GM21515 (cell line): ENCODE measurements around the gene ARMH4.

Experiments
- ATAC-seq: cut with Tn5 transposase; IDR thresholded peaks from one replicate; pipeline ENCODE4 v1.9.1; 2021; ENCODE audit not compliant: unreplicated experiment

Gene ARMH4

GRCh38 chr14:58106446-58106845, 45.6 kb downstream of the ARMH4 start:
- ATAC-seq: no peak

DNA sequence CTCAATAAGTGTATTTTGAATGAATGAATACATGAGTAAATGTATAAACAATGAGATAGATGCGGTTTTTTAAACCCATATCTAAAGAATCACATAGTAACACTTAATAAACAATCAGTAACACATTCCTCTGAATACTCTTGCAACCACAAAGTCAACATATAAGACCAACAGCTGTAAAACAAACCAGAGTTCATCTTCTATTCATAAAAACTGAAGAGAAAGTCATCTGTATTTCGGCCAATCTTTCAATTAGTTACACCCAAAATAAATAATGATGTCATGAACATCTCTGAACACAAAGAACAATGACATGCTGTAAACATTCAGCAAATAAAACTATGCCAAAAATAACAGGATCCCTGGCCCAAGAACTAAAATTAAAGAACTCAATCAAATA, 47.2 kb downstream of the ARMH4 start:
- no peak for ATAC-seq

DNA sequence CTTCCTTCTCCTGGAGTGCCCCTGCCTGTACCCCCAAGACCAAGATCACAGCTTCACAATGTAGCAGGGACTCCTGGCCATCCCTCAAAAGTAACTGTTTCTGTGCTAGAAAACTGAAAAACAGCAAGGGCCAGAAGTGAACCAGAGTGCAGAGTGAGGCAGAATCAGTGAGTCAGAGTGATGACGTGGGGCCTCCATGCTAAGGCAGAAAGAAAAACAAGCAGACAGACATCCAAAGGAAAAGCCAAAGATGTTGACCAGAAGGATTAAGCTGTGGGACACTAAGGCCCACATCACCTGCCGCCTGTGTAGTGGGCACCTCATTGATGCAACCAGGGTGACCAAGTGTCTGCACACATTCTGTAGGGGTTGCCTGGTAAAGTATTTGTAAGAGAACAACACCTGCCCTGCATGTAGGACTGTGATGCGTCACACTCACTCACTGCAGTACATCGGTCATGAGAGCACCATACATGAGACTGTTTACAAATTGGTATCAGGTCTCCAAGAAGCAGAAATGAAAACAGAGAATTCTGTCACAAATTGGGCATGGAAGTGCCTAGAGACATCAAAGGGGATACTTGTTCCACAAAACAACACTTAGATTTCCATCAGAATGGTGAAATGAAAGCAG, 51.2 kb downstream of the ARMH4 start:
- no peak for ATAC-seq

DNA sequence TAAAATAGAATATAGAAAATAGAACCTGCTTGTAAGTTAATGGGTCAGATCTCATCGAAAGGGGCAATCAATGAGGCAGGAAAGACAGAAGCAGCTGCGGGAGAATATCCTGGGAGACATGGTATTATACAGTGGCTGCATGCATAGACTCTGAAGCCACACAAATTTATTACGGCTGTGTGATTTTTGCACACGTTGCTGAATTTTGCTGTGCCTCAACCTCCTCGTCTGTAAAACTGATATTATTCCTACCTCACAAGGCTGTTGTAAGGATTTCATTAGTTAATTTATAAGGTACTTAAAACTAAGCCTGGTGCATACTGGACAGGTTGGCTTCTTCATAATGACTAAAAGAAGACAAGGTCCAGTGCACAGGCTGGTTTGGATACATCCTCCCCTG, 52.3 kb downstream of the ARMH4 start:
- ATAC-seq: no peak

- no peak for ATAC-seq
Measured at GRCh38 chr14:58098507-58098906, 53.5 kb downstream of the ARMH4 start.

- no peak for ATAC-seq
Measured at GRCh38 chr14:58096731-58097130, 55.3 kb downstream of the ARMH4 start.

- no peak for ATAC-seq
Measured at GRCh38 chr14:58091883-58092630, 60.0 kb downstream of the ARMH4 start.

DNA sequence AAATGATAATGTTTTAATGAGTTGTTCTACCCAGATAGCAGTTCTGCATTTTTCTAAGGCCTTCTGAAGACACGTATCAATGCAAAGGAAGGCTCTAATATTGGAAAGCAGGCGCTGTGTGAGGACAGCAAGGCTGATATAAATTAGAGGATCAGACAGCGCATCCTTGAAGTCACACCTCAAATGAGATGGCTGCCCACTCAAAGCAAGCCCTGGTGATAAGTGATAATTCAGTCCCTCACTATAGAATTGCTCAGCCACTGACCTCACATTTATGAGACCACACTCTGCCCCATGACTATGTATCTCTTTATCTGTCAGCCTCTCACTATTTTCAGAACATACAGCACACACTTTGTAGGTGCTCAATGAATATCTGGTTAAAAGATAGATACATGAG, 62.4 kb downstream of the ARMH4 start:
- ATAC-seq: no peak

- no peak for ATAC-seq
Measured at GRCh38 chr14:58088961-58089360, 63.1 kb downstream of the ARMH4 start.

- no peak for ATAC-seq
Measured at GRCh38 chr14:58085877-58086276, 66.1 kb downstream of the ARMH4 start.

DNA sequence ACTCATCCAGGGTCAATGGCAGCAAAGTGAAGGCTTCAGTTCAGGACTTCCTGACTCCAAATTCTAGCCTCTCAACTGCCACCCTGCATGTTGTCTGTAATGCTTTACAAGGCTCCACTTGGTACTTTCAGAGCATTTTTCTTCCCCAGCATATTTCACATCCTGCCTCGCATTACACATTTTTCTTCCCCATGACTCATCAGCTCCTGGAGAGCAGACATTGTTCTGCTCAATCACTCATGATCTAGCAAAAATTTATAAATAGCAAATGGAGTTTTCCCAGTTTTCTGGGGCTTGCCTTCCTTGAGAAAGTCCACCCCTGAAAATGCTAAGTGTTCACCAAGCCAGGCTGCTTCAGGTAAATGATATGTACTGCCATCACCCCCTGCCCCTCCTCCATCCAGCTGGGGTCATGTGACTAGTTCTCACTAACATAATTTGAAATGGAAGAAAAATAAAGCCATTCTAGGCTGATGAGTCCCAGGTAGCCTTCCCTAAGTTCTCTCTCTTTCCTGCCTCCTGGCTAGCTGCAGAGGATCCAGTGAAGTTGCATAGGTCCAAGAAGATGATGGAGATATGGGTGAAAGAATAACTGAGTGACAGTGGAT, 69.4 kb downstream of the ARMH4 start:
- no peak for ATAC-seq

DNA sequence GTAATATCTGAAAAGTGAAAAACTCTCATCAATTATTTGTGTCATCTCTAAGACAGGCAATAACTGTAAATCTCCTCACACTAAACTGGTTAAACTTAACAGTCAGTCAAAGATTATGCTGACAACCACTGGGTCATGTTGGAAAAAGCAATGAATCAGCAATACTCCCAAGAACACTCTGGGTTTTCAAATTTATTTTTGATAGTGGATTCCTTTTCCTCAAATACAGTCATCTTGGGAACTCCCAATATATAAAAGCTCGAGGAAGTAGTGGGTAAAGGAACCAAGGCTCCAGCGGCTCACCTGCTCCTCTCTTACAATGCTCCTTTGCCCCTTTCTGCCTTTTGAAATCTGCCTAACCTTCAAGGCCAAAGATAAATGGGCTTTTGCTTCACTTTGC, 70.0 kb downstream of the ARMH4 start:
- no peak for ATAC-seq

DNA sequence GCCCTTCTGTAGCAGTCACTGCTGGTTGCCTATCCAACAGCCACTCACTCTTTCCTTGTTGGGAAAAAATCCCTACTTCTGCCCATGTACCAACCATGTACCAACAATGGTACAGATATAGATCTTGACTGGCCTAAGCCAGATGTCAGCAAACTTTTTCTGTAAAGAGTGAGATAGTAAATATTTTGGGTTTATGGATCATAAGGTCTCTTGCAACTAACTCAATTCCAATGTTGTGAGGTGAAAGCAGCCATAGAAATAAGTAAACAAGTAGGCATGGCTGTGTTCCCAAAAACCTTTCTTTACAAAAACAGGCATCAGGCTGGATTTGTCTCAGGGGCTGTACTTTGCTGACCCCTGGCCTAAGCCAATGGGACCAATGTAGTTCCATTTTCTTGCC, 73.5 kb downstream of the ARMH4 start:
- ATAC-seq: no peak

DNA sequence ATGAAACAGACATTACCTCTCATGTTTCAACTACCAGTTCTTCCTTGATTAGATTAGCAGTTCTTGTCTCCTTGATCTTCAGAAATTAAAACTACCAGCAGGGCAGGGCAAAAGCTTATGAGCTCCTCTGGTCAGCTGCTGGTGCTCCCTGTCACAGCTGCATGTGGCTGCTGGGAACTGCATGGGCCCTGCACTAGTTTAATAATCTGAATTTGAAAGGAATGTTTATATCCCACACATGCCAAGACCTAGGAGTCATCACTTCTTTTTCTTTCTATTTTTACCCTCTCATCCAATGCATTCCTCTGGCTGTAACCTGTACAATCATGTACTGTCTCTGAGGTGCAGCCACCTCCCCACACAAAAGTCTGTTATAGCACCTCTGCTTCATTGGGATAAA, 73.9 kb downstream of the ARMH4 start:
- ATAC-seq: no peak

DNA sequence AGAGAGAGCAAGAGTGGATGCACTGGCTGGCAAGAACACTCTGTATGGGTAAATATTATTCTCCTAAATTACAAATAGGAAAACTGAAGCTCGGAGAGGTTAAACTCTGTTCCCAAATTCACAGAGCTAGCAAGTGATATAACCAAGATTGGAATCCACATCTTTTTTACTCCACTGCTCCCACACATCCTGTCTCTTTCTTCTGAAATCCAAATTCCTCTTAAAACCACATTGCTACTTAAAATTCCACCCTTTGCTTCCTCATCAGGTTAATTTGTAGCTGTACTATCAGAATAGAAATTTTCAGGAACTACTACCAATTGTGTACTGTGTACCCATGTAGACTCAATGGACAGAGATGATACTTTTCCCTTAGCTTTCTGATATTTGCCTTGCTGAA, 74.4 kb downstream of the ARMH4 start:
- no peak for ATAC-seq

DNA sequence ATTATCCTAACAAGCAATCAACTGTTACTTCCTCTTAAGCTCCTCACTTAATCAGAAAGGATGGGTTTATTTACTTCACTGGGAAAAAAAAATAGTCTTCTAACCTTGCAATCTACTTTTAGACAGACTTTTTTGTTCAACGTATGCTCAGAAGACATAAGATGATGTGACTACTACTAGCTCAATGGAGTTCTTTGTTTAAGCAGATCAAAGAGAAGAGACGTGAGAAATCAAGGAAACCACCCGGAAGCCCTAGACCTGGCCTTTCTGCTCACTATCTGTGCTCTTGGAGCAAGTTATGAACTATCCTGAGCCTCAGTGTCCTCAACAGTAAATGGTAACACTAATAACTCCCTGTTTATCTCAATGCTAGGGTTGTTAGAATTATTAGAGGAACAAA, 78.5 kb downstream of the ARMH4 start:
- no peak for ATAC-seq

DNA sequence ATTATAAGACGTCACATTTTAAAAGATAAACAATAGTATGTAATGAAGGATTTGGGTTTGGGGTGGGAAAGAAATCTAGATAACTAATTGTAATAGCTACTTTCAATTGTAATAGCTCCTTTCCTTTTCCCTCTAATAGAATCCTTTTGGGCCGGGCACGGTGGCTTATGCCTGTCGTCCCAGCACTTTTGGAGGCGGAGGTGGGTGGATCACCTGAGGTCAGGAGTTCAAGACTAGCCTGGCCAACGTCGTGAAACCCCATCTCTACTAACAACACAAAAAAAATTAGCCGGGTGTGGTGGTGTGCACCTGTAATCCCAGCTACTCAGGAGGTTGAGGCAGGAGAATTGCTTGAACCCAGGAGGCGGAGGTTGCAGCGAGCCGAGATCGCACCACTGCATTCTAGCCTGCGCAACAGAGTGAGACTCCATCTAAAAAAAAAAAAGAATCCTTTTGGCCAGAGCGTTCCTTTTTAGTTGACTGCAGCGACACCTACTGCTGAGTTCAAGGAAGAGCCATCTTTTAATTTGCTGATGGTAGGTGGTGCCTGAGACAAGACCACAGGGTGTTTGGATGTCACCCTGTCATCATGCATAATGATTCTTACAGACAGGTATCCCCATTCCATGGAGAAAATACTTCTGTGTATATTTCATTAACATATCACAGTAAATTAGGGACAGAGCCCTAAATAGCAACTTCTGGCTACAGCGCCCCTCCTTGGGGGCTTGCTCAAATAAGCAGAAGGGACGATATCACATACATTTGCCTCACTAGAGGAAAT, 79.5 kb downstream of the ARMH4 start:
- ATAC-seq: no peak

DNA sequence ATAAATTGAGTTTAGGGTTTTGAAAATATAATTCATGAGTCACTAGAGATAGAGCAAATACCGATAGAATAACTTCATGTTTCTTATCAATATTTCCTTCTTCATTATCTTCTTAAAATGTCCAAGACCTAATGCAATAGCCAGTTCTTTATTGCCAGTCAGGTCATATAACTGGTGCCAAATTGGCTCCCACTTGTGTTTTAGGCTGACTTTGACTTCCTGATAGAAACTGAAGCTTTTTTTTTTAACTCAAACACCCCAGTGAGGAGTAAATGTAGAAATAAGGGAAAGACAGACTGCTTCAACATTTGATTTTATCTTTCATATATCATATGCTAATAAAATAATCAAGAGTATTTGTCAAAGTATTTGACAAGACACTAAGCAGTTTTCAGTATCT, 80.7 kb downstream of the ARMH4 start:
- no peak for ATAC-seq

- no peak for ATAC-seq
Measured at GRCh38 chr14:58068306-58068705, 83.7 kb downstream of the ARMH4 start.

- no peak for ATAC-seq
Measured at GRCh38 chr14:58066115-58066514, 85.9 kb downstream of the ARMH4 start.

DNA sequence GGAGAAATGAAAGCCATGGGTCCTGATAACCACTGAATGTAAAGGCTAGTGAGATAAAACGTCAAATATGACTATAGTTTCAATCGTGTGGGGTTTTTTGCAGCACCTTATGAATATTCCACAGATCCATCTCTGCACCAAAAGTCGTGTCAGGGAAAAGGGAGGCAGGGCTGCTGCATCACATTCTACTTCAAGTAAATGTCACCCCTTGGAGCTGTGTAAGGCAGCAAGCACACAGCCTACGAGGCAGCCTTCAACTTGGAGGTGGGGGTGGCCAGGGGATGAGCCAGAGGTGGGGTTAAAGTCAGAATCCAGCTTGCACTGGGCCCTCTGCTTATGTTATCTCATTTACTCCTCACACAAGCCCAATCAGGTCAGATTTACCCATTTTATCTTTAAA, 90.4 kb downstream of the ARMH4 start:
- no peak for ATAC-seq

DNA sequence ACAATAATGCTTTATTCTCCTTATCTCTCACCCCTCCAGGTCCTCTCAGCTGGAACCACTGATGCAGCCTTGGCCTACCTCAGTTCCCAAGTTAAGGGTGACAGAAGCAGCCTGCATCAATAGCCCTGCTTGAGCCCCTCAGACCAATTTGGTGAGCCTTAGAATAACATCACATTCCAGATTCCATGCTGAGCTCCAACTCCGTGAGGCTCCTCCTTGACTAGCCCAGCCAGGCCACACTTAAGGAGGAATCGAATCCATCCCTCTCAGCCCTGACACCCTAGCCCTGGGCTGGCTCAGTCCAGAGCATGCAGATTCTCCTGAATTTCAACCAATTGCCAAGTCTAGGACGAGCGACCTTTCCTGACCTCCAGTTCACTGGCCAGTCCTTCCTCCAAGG, 91.1 kb downstream of the ARMH4 start:
- ATAC-seq: no peak
